DOHH2 (cell line): ENCODE results near the gene ISCA1.

ENCODE experiments used
- EZH2phosphoT487 ChIP-seq: fragments of 200-600 bp; sonication (generic); IDR thresholded peaks from 2 replicates; pipeline ENCODE4 v1.6.1; 2017; ENCODE audit warnings: borderline replicate concordance, mild to moderate bottlenecking, antibody characterized with exemption, low read length, moderate library complexity, mixed read lengths
- TF ChIP-seq, protein P1 (sequence below): fragments of 200-600 bp; sonication (generic); IDR thresholded peaks from one replicate; pipeline ENCODE4 v1.5.1; 2014; ENCODE audit warnings: antibody characterized with exemption, mild to moderate bottlenecking, low read depth, low read length; ENCODE audit not compliant: poor library complexity, severe bottlenecking

- TF ChIP-seq, protein P1, sequence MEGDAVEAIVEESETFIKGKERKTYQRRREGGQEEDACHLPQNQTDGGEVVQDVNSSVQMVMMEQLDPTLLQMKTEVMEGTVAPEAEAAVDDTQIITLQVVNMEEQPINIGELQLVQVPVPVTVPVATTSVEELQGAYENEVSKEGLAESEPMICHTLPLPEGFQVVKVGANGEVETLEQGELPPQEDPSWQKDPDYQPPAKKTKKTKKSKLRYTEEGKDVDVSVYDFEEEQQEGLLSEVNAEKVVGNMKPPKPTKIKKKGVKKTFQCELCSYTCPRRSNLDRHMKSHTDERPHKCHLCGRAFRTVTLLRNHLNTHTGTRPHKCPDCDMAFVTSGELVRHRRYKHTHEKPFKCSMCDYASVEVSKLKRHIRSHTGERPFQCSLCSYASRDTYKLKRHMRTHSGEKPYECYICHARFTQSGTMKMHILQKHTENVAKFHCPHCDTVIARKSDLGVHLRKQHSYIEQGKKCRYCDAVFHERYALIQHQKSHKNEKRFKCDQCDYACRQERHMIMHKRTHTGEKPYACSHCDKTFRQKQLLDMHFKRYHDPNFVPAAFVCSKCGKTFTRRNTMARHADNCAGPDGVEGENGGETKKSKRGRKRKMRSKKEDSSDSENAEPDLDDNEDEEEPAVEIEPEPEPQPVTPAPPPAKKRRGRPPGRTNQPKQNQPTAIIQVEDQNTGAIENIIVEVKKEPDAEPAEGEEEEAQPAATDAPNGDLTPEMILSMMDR: no peak
- TF ChIP-seq EZH2phosphoT487: no peak
Observed at GRCh38 chr9:86241216-86241615, 41.1 kb downstream of the ISCA1 start.
